ENCODE results near the gene WNK2.

Gene WNK2

GRCh38 chr9:93263334-93264229 lies 79.6 kb downstream of the WNK2 start:
- no peak for DNase-seq (ENCODE audit: low read depth)

GRCh38 chr9:93264338-93265125 lies 80.6 kb downstream of the WNK2 start:
- DNase-seq (ENCODE audit: low read depth) = no peak
- H3K4me3 ChIP-seq (ENCODE audit: low read depth, low read length) = no peak overlapping the region

More at GRCh38 chr9:93263334-93264229, 79.6 kb downstream of the WNK2 start:
- H3K4me3 ChIP-seq (ENCODE audit: low read depth, low read length) = no peak overlapping the region
- no peak for TF ChIP-seq CTCF (IDR thresholded peaks at IDR 0.05; ENCODE audit: low read depth, low read length)
- TF ChIP-seq POLR2A (IDR thresholded peaks at IDR 0.05; ENCODE audit: extremely low read depth, insufficient read length) = no peak
- TF ChIP-seq MAX (IDR thresholded peaks at IDR 0.05; ENCODE audit: low read depth, low read length) = no peak
- no peak for TF ChIP-seq MYC (IDR thresholded peaks at IDR 0.05; ENCODE audit: low read depth, low read length)

GRCh38 chr9:93265301-93265971 lies 81.5 kb downstream of the WNK2 start:
- DNase-seq (ENCODE audit: low read depth) = no peak
- no peak overlapping the region for H3K4me3 ChIP-seq (ENCODE audit: low read depth, low read length)
- TF ChIP-seq POLR2A (IDR thresholded peaks at IDR 0.05; ENCODE audit: extremely low read depth, insufficient read length) (no peak), MAX (IDR thresholded peaks at IDR 0.05; ENCODE audit: low read depth, low read length) (no peak), CTCF (IDR thresholded peaks at IDR 0.05; ENCODE audit: low read depth, low read length) (no peak), MYC (IDR thresholded peaks at IDR 0.05; ENCODE audit: low read depth, low read length) (no peak)

More at GRCh38 chr9:93264338-93265125, 80.6 kb downstream of the WNK2 start:
- TF ChIP-seq CTCF (IDR thresholded peaks at IDR 0.05; ENCODE audit: low read depth, low read length) (no peak), MYC (IDR thresholded peaks at IDR 0.05; ENCODE audit: low read depth, low read length) (no peak), MAX (IDR thresholded peaks at IDR 0.05; ENCODE audit: low read depth, low read length) (no peak), POLR2A (IDR thresholded peaks at IDR 0.05; ENCODE audit: extremely low read depth, insufficient read length) (no peak)

- H3K4me3 ChIP-seq (ENCODE audit: low read depth, low read length) = no peak overlapping the region
- TF ChIP-seq MYC (IDR thresholded peaks at IDR 0.05; ENCODE audit: low read depth, low read length) (no peak), CTCF (IDR thresholded peaks at IDR 0.05; ENCODE audit: low read depth, low read length) (no peak), POLR2A (IDR thresholded peaks at IDR 0.05; ENCODE audit: extremely low read depth, insufficient read length) (no peak), MAX (IDR thresholded peaks at IDR 0.05; ENCODE audit: low read depth, low read length) (no peak)
- DNase-seq (ENCODE audit: low read depth) = no peak
Observed at GRCh38 chr9:93265972-93266371, 82.0 kb downstream of the WNK2 start.

GRCh38 chr9:93266521-93267001 lies 82.6 kb downstream of the WNK2 start:
- H3K4me3 ChIP-seq (ENCODE audit: low read depth, low read length) = no peak overlapping the region
- DNase-seq (ENCODE audit: low read depth) = no peak
- TF ChIP-seq POLR2A (IDR thresholded peaks at IDR 0.05; ENCODE audit: extremely low read depth, insufficient read length) = no peak
